HG03460 (cell line): Measurements from ENCODE around the gene GNAI3.

Experiments
- ATAC-seq: cut with Tn5 transposase; IDR thresholded peaks from one replicate; pipeline ENCODE4 v1.9.1; 2021; ENCODE audit not compliant: unreplicated experiment

GNAI3 gene

GRCh38 chr1:109634771-109635750, 86.6 kb downstream of the GNAI3 start:
- ATAC-seq = no peak

GRCh38 chr1:109635862-109636200, 87.4 kb downstream of the GNAI3 start:
- no peak for ATAC-seq

GRCh38 chr1:109636201-109636952, 88.0 kb downstream of the GNAI3 start:
- ATAC-seq = no peak

- no peak for ATAC-seq
Measured at GRCh38 chr1:109637446-109637845, 89.0 kb downstream of the GNAI3 start.

- no peak for ATAC-seq
Measured at GRCh38 chr1:109639063-109639840, 90.8 kb downstream of the GNAI3 start.

- no peak for ATAC-seq
Measured at GRCh38 chr1:109639841-109640184, 91.4 kb downstream of the GNAI3 start.

GRCh38 chr1:109640285-109640865, 92.0 kb downstream of the GNAI3 start:
- ATAC-seq = no peak

GRCh38 chr1:109641078-109641740, 92.8 kb downstream of the GNAI3 start:
- no peak for ATAC-seq

GRCh38 chr1:109641861-109642260, 93.4 kb downstream of the GNAI3 start:
- ATAC-seq = no peak

- ATAC-seq = no peak
Measured at GRCh38 chr1:109642626-109643025, 94.2 kb downstream of the GNAI3 start.

GRCh38 chr1:109643385-109644230, 95.2 kb downstream of the GNAI3 start:
- peak; percentile 86 for ATAC-seq

GRCh38 chr1:109644670-109645069, 96.3 kb downstream of the GNAI3 start:
- ATAC-seq = no peak

GRCh38 chr1:109649491-109649914, 101.1 kb downstream of the GNAI3 start:
- ATAC-seq = no peak

GRCh38 chr1:109650609-109651008, 102.2 kb downstream of the GNAI3 start:
- ATAC-seq = no peak

GRCh38 chr1:109652402-109652801, 104.0 kb downstream of the GNAI3 start:
- ATAC-seq = no peak

GRCh38 chr1:109653306-109653705, 104.9 kb downstream of the GNAI3 start:
- no peak for ATAC-seq

- ATAC-seq = no peak
Measured at GRCh38 chr1:109654519-109654918, 106.1 kb downstream of the GNAI3 start.

GRCh38 chr1:109655615-109656519, 107.5 kb downstream of the GNAI3 start, which contains the start of gene GSTM4:
Gene GSTM4 (plus strand): TSS chr1:109656099. CDS start chr1:109656390, 291 bp downstream.
- peak; percentile 91 for ATAC-seq
